OCI-M2 (cell line): ENCODE data around the gene HERPUD1.
"Not testable (repeated sequence)": the region's sequence is repeated elsewhere in the genome, so short reads cannot be mapped to it uniquely, and the experiment has no call there.

ENCODE experiments used
- DNase-seq: peaks from one replicate; lab custom pipeline; 2025; ENCODE audit not compliant: unreplicated experiment; lab: John Stamatoyannopoulos, UW

Gene HERPUD1

DNA sequence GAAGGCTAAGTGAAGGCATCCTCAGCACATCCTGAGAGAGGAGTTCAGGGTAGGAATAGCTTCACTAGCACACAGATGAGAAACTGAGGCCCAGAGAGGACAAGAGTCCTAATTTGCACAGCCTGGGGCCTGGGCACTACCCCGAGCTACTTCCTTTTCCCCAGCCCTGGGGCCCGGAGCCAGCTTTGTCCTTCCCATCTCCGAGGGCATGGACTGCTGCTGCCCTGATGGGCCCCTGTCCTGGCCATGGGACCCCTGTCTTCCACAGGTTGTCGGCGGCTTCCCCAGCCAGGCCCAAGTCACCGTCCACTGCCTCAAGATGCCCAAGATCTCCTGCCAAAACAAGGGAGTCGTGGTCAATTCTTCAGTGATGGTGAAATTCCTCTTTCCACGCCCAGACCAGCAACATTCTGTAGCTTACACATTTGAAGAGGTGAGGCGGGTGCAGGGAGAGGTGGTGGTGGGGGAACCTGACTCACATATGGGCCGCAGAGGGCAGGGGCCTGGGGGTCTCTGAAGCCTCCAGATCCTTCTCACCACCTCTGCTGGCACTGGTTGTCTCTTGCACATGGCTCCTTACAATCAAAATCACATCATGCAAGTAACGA is 46.0 kb downstream of the HERPUD1 start:
- DNase-seq = no peak

DNA sequence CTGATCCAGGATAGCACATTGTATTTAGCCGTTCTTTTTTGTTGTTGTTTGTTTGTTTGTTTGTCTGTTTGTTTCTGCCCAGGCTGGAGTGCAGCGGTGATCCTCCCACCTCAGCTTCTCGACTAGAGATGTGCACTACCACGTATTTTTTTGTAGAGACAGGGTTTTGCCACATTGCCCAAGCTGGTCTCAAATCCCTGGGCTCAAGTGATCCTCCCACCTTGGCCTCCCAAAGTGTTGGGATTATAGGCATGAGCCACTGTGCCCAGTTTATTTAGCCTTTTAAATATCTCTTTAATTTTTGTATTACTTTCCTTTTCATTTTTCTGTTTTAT is 48.2 kb downstream of the HERPUD1 start:
- no peak for DNase-seq

DNA sequence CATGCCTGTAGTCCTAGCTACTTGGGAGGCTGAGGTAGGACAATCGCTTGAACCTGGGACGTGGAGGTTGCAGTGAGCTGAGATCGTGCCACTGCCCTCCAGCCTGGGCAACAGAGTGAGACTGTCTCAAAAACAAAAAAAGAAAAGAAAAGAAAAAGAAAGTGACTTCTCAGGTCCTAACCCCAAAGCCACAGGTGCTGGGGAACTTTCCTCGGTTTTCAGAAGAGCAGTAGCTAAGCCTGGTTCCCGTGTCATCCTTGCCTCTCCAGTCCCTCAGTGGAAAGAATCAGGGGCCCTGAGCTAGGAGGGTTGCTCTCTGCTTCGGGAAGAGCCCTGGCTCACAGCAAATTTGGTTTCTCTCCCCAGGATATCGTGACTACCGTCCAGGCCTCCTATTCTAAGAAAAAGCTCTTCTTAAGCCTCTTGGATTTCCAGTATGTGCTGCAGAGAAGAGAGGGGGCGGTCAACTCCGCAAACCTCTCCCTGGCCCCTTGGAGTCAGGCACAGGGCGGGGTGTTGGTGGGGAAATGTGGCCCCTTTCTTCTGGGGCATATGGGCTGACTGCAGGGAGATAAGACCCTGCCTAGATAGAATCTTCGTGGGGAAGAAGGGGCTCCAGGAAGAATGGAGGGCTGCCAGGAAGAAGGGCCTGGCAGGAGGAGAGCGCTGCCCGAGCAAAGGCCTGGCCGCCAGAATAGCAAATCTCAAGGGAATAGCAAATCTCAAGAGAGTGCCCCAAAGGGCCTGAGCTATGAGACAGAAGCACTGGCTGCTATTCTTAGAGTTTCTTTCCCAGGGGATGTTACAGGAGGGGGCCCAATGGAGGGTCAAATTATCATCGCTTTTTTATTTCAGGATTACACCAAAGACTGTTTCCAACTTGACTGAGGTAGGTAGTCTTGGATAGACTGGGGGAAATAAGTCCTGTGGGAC is 49.1 kb downstream of the HERPUD1 start:
- no peak for DNase-seq

DNA sequence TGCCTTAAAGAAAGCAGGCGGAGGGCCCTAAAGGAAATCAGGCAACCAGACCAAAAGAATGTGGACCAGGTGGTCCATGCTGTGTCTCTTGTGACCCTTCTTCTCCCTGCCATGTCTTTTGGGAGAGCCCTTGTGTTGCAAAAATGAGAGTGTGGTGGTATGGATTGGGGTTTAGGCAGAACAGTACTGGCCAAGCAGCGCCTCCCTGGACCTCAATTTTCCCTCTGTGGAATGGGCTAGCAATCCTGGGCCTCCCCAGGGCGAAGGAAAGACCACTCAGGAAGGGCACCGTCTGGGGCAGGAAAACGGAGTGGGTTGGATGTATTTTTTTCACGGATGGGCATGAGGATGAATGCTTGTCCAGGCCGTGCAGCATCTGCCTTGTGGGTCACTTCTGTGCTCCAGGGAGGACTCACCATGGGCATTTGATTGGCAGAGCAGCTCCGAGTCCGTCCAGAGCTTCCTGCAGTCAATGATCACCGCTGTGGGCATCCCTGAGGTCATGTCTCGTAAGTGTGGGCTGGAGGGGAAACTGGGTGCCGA is 49.9 kb downstream of the HERPUD1 start:
- no peak for DNase-seq

DNA sequence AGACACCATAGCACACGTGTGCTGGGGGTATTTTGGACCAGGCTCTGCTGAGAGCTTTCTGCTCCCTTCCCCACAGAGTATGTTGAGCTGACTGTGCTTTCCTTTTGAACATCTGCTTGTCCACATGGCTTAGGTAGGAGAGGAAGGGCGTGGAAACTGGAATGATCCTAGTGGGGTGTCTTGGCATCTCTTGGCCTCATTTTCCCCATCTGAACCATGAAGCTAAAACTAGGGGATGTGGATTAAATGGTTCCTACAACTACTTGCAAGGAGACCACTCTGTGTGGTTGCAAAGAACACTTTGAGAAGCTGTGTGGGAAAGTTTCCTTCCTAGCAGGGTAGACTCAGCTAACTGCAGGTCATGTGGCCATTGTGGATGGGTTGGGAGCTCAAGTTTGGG is 50.8 kb downstream of the HERPUD1 start:
- no peak for DNase-seq

DNA sequence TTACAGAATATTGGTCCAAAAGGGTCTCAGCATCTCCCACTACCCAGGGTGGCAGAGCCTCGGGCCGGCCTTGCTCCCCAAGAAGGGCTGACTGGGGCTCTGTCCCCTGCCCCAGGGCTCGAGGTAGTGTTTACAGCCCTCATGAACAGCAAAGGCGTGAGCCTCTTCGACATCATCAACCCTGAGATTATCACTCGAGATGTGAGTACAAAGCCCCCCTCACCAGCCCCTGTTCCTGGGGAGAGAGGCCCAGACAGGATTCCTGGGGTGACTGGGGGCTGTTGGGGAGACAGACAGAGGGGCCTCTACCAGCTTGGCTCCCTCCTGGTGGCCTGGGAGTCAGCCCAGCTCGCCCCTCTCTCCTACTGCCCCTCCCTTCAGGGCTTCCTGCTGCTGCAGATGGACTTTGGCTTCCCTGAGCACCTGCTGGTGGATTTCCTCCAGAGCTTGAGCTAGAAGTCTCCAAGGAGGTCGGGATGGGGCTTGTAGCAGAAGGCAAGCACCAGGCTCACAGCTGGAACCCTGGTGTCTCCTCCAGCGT is 51.3 kb downstream of the HERPUD1 start:
- DNase-seq = no peak

DNA sequence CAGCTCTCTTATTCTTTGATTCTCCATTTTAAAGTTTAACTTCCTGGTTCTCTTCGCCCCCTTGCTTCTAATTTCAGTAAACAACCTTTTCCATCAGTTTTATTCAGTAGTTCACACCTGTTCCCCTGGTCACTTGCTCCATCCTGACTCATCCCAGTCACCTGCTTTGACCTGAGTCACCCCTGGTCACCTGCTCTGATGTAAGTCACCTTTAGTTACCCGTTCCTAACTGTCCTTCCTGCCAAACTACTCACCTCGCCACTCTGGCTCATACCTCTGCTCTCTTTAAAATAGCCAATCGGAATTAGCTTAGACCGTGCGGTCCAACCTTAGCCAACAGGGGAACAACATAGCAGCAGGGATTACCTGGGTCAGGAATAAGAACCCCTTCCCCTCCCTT is 52.7 kb downstream of the HERPUD1 start:
- no peak for DNase-seq

DNA sequence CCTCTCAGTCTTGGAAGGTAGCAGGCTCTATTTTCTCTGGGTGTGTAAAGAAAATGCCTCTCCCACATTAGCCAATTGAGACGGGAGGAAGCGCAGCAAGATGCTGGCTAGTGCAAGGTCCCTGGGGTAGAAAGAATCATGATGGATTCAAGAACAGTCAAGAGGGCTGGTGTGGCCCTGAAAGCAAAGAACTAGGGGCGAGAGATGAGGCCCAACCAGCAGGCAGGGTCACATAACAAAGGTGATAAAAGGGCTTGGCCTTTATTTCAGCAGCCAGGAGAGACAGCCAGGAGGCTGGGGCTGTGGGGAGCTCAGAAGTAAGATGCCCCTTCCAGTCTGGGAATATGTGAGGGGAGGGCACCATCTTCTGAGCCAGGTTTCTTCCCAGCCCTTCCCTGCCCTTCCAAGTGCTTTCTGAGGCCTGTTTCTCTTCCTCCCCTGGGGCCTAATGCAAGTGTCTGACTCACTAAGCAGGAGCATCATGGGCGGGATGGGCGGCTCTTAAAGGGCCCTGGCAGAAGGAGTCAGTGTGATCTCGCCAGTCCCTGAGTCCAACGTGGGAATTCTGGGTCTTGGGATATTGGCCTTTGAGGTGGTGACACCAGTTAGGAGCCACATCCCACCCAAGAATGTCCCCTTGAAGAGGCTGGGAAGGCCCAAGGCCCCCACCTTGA is 53.5 kb downstream of the HERPUD1 start:
- DNase-seq = no peak

DNA sequence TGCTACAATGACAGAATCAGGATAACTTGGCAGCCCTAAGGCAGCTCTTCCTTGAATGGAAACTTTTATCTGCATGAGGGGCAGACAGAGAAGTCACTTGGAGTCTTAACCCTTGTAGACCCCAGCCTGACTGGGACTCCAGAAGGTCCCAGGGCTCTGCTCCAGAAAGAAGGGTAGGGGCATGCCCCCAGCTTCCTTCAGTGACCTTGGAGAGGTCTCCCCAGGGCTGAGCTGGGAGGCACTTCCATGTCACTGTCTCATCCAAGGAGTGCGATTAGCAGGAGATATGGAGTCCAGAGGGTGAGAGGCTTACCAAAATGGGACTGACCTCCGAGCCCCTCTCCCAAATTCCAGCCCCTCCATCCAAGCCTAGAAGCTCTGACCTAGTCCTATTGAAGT is 54.0 kb downstream of the HERPUD1 start:
- no peak for DNase-seq

DNA sequence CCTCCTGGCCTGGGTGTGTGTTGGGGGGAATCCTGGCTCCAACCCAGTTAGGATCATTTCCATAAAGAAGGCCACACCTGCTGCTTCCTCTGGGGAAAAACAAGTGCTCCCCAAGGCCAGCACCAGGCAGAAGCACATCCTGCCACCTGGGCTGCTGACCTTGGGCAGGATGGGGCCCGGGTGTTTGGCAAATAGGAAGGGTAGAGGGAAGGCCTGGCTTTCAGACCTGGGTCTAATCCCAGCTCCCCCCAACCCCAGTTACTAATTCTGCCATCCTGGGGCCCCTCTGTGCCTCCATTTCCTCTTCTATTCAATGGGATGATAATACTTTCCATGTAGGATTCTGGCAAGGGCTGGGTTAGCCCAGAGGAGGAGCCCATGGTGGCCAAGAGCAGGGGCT is 54.4 kb downstream of the HERPUD1 start:
- no peak for DNase-seq

DNA sequence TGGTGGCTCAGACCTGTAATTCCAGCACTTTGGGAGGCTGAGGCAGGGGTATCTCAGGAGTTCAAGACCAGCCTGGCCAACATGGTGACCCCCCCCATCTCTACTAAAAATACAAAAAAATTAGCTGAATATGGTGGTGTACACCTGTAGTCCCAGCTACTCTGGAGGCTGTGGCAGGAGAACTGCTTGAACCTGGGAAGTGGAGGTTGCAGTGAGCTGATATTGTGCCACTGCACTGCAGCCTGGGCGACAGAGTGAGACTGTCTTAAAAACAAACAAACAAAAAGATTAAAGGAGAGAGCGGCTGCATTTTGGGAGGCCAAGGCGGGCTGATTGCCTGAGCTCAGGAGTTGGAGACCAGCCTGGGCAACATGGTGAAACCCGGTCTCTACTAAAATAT is 55.0 kb downstream of the HERPUD1 start:
- not testable (repeated sequence) for DNase-seq

DNA sequence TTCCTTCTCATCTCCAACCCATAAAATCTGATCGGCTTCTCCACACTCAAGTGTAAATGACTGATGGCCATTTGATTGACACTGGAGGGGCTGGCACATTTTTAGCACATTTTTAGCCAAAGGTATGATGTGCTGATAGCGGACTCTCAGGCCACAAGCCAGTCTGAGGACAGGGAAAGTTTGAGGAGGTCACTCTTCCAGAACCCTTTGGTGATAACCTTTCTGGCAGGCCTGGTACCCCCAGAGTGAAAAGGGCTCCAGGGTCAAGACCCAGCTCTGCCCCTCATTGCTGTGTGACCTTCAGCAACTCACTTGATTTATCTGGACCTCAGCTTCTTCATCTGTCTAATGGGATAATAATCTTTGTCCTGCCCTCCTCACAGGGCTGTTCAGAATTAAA is 55.8 kb downstream of the HERPUD1 start:
- no peak for DNase-seq

DNA sequence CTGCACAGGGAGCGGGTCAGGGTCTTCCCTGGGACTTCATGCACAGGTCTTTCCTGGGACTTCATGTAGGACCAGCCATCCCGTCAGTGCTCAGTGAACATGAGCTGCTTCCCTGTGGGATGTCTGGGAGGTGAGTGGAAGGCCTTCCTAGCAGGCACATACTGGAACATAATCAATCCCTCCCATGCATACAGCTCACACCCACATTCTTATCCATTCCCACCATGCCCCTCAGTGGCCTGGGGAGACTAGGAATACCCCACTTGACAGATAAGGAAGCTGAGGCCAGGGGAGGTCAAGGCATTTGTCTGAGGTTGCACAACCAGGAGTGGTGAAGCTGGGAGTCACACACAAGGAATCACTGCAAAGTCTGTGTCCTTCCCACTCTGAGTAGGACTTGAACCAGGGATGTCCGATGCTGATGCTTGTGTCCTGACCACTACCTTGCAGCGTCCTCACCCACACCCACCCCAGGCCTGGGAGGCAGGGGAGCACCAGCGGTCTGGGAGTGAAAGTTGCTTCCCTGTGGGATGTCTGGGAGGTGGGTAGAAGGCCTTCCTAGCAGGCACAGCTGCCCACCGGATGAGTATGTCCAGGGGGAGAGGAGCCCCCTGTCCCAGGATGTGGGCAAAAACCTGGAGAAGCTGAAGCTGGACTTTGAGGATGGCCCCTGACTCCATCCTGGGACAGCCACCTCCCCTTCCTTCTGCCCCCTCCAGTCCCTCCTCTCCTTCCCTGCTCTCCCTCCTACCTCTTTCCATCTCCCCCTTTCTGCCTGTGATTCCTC is 56.4 kb downstream of the HERPUD1 start:
- DNase-seq = no peak

DNA sequence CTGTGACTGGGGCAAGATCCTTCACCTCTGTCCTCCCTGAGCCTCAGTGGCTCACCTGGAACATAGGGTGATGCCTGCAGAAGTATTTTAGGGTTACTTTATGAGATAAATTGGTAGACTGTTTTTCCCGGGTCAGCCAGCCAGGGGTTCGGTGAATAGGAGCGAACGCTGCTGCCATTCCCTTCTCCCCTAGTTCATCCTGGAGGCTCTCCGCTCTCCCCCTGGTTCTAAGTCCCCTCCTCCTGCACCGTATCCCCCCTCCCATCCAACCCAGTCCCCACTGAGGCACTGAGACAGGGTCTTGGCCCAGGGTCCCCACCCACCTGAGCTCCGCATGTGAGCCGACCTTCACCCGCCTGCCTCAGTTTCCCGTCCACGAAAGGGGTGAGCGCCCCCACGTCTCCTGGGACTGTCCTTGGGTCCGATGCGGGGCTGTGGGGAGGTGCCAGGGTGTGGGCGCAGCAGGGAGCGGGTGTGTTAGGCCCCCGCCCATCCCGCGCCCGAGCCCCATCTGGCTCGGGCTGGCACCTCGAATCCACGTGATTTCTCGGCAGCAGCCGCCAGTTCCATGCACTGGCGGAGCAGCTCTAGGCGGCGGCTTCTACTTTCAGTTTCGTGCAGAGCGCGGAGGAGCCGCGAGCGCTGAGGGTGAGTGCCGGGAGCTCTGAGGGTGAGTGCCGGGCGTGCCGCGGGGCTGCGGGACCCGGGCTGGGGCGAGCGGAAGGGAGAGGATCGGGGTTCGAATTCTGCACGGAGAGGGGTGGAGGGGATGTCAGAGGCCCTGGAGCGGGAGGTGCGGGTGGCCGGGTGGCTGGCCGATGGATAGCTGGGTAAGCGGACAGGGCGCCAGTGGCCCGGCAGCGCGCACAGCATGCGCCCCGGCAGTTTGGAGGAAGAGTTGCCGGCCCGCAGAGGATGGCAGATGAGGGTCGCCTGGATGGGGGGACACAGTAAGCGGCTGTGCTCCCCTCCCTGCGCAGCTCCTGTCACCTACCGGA is 57.3 kb downstream of the HERPUD1 start, which contains the start of gene NLRC5:
NLRC5 (plus strand) TSS at position 610 of the 998 bp plus-strand sequence. CDS start 31,156 bp downstream, outside the sequence.
- DNase-seq = no peak

DNA sequence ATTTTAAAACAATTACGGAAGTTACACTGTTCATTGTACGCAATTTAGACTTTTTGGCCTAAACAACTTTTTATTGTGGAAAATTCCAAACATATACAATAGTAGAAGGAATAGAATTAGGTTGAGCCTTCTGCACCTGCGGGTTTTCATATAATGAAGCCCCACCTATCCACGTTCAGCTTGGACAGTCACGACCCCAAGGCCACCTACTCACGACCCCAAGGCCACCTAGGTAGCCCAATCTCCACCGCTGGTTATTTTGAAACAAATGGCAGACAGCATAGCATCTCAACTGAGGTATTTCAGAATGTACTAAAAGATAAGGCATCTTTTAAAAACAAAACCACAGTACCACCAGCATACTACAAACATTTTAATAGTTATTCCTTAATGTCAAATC is 58.0 kb downstream of the HERPUD1 start:
- DNase-seq = no peak

DNA sequence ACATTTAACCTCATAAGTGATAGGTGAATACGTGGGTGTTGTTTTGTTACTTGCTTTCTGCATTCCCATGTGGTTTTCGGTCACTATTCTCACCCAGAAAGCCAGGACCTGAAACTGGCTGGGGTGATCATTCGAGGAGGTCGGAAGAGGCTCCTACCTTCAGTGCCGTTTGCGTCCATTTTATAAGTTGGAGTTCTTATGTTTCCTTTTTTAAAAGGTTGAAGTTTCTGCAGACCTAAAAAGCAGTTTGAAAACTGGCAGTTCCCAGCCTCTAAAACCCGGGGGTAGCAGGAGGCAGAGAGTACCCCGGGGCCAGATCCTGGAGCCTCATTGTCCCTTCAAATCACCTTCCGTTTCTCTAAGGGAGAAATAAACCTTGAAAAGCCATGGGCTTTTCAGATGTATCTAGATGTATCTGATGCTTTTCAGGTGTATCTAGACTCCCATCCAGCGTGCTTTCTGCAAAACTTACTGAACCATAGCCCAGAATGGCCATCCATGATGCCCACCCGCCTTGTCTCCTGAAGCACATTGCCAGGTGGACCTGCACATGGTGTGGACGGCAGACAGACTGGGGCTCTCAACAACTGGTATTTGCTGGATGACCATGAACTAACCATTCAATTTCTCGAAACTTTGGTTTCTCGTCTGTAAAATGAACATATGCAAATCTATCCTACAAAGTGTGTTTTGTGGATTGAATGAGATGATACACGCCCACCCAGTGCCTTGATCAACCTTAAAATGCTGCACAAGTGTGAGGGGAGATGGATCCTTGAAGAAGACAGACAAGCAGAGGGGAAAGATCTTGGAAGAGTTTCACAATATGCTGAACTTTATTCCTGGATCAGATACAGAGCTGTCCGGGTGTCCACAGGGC is 58.7 kb downstream of the HERPUD1 start:
- no peak for DNase-seq

DNA sequence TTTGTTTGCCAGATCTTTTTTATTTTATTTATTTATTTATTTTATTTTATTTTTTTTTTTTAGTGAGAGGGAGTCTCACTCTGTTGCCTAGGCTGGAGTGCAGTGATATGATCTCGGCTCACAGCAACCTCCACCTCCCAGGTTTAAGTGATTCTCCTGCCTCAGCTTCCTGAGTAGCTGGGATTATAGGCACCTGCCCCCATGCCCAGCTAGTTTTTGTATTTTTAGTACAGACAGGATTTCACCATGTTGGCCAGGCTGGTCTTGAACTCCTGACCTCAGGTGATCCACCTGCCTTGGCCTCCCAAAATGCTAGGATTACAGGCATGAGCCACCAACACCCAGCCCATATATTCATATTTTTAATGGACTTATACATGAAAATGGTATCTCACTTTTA is 60.5 kb downstream of the HERPUD1 start:
- DNase-seq = not testable (repeated sequence)

DNA sequence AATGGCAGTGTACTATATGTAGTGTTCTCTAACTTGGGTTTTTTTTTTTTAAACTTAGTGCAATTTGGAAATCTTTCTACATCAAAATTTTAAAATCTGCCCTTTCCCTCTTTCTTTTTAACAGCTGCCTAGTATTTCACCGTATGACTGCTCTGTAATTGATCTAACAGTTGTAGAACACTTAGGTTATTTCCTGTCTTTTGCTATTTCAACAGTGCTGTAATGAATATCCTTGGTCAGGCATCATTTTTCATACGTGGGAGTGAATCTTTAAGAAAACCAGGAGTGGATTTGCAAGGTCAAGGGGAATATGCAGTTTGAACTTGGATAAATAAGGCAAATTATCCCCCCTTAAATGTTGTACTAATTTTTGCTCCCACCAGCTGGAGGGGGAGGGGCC is 61.3 kb downstream of the HERPUD1 start:
- DNase-seq = no peak
